NCI-H226 (cell line): ENCODE measurements around the gene RNF151.
"Not testable (repeated sequence)": the region's sequence is repeated elsewhere in the genome, so short reads cannot be mapped to it uniquely, and the experiment has no call there.

Experiments used
- DNase-seq: peaks from one replicate; pipeline ENCODE4 v3.0.0-alpha.2; 2015

RNF151 gene

GRCh38 chr16:1939833-1940232 lies 26.8 kb upstream of the RNF151 start:
- DNase-seq: not testable (repeated sequence)

DNA sequence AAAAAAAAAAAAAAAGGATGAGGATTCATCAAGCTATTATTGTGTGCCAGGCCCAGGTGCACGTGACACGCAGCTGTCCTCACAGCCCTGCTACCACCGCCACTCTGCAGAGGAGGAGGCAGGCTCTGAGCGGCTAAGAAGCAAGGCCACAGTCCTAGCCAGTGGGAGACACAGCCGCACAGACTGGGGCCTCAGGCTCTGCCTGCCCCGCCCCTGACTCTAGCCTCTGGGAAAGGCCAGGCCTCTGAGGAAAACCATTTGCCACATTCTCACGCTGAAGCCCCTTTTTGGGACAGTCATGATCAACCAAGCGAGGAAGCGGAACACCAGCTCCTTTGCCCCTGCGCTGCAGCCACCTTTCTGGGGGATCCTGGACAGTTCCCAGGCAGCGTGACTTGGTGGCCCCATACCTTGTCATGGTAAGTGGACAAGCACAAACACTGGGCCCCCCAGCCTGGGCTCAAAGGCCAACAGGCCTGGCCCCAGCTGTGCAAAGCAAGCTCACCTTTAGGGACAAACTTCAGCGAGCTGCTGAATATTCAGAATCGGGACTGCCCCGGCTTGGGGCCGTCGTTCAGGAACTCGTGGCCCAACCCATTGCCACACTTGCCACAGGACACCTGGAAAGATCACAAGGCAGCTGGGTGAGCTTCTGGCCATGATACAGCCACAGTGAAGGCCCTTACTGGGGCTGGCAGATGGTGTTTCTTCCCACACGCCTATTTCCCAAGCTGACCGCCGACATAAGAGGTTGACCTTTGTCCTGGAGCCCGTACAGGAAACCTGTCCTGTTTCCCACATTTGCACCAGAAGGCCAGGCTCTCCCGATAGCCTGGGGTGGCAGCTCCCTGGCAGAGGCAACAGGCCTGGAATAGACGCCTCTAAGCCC lies 26.1 kb upstream of the RNF151 start:
- no peak for DNase-seq

- DNase-seq: no peak
These were observed 25.3 kb upstream of the RNF151 start for GRCh38 chr16:1941162-1942046.

DNA sequence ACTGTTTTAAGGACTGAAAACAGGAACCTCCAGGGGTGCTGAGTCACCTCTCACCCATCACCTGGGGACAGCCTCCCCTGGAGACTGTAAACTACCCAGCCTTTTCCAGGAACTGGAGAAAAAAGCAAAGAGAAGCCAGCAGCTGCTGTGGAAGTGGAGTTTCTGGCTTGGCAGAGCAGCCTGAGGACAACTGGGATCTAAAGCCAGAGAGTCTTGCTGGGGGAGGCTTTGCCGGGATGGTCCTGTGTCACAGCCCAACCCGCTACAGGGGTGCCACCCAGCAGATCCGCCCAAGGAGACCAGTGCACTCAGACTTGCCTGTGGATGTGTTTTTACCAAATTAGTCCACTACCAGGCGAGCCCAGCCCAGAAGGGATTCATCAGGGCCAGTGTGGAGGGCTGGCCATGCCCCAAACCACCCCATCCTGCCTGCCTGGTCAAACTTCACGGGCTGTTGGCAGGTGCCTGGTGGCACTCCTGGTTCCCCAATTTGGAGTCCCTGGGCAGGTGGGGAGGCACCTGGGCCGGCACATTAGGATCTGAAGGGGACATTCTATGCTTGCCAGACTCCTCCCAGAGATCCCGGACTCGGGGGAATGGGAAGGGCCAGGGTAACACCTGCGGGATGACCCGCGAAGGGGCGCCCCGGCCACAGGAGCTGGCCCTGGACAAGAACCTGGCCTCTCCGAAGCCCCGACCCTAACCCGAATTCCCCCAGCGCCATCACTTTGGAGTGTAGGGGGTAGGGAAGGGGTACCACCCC lies 24.4 kb upstream of the RNF151 start:
- DNase-seq: no peak

GRCh38 chr16:1942810-1943726 lies 23.6 kb upstream of the RNF151 start, which contains the start of gene MSRB1:
Gene MSRB1, minus strand, starts transcription at chr16:1943199. Its CDS starts 43 bp downstream, at chr16:1943156.
- peak; percentile 96 for DNase-seq

GRCh38 chr16:1944612-1945199 lies 21.9 kb upstream of the RNF151 start:
- DNase-seq: no peak

DNA sequence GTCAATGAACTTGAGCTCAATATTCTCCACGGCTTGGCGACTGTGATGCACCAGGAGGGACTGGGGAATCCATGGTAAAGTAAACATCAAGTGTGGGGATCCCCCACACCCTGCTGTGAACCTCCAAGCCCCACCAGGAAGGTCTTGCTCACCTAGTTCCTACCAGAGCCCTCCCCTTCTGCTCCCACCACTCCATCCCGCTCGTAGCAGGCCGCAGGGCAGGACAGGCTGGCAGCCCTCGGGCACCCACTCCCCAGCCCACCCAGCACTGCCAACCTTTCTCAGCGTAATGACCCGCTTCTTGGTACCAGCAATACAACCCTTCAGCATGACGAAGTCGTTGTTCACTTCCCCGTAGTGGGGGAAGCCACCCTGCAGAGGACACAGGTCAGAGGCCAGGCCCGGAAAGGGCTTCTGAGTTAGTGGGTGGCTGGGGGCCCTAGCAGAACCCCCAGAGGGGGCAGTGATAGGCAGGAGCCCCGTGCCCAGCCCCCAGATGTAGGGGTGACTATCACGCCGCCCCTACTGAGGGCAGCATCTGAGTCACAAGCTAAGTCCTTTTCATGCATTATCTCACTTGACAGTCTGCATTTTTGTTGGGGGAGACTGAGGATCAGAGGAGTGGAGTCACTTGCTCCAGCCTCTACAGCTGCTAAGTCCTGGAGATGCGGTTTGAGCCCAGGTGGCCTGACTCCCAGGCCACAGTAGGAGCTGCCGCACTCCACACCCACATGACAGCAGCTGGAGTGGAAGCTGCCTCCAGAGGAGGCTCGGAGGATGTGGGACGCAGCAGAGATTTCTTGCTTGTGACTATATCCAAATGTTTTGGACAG lies 20.9 kb upstream of the RNF151 start:
- DNase-seq: no peak

GRCh38 chr16:1946495-1947368 lies 19.9 kb upstream of the RNF151 start:
- DNase-seq: no peak

DNA sequence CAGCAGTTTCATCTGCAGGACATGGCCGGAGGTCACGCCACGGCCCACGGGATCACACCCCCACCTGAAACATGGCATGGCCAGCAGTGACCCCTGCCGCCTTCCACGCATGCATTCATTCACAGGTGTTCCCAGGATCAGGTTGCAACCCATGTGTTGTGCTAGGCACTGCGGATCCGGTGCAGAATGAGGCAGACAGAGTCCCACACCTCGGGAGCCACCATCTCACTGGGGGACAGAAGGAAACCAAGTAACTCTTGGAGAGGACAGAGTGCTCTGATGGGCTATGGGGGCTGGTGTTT lies 19.3 kb upstream of the RNF151 start:
- no peak for DNase-seq

GRCh38 chr16:1949507-1949906 lies 17.1 kb upstream of the RNF151 start:
- DNase-seq: no peak

DNA sequence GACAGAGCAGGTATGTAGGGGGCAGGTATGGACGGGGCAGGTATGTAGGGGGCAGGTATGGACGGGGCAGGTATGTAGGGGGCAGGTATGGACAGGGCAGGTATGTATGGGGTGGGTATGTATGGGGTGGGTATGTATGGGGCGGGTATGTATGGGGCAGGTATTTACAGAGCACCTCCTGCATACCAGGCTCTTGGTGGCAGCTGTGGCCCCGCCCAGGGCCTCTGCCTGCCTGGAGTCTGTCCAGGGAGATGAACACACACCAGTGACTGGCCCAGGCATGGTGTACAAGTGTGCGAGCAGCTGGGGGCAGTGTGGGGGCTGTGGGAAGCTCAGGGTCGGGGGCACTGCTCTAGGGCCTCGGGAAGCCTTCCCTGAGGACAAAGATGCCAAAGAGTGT lies 16.6 kb upstream of the RNF151 start:
- no peak for DNase-seq

- DNase-seq: no peak
These were observed 16.1 kb upstream of the RNF151 start for GRCh38 chr16:1950559-1950958.

DNA sequence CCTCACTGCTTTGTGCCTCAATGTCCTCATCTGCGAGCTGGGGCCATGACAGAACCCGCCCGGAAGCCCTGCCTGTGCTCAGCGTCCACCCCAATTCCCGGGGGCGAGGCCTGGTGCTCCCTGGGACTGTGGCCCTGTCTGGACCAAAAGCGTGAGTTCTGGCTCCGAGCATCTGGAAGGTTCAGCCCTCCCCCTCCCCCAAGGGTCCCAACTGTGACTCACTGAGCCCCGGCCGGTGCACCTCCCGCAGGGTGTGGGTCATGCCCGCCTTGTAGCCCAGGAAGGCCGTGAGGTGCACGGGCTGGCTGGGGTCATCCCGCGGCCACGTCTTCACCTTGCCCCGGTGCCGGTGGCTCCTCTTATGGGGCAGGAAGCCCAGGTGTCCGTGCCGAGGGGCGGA lies 12.9 kb upstream of the RNF151 start:
- no peak for DNase-seq

DNA sequence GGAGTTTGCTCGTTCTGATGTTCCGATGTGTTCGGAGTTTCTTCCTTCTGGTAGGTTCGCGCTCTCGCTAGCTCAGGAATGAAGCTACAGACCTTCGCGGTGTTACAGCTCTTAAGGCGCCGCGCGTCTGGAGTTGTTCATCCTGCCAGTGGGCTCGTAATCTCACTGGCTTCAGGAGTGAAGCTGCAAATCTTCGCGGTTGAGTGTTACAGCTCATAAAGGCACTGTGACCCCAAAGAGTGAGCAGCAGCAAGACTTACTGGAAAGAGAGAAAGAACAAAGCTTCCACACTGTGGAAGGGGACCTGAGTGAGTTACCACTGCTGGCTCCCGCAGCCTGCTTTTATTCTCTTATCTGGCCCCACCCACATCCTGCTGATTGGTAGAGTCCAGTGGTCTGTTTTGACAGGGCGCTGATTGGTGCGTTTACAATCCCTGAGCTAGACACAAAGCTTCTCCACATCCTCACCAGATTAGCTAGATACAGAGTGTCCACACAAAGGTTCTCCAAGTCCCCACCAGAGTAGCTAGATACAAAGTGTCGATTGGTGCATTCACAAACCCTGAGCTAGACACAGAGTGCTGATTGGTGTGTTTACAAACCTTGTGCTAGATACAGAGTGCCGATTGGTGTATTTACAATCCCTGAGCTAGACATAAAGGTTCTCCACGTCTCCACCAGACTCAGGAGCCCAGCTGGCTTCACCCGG lies 9.1 kb upstream of the RNF151 start:
- DNase-seq: not testable (repeated sequence)

DNA sequence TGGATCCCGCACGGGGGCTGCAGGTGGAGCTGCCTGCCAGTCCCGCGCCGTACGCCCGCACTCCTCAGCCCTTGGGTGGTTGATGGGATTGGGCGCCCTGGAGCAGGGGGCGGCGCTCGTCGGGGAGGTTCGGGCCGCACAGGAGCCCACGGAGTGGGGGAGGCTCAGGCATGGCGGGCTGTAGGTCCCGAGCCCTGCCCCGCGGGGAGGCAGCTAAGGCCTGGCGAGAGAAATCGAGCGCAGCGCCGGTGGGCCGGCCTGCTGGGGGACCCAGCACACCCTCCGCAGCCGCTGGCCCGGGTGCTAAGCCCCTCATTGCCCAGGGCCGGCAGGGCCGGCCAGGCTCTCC lies 8.5 kb upstream of the RNF151 start:
- not testable (repeated sequence) for DNase-seq

- no peak for DNase-seq
These were observed 7.9 kb upstream of the RNF151 start for GRCh38 chr16:1958715-1959268.

- peak; percentile 82 for DNase-seq
These were observed 7.2 kb upstream of the RNF151 start, which contains the start of gene NDUFB10 for GRCh38 chr16:1959269-1960039. Gene NDUFB10, plus strand, starts transcription at chr16:1959538. Its CDS starts 87 bp downstream, at chr16:1959625.
